A172 (cell line): ENCODE data around the gene ZFR2. TPM values are rescaled to one million over a fixed set of nuclear protein-coding genes. Genes with fewer than 3 reads are reported as not detected.
A peak's percentile ranks its signal among the peaks of the same experiment; 100 is the strongest.

Source experiments
- DNase-seq: peaks from one replicate; pipeline ENCODE4 v3.0.0-alpha.2; 2015; ENCODE audit warnings: low spot score
- total RNA-seq: library from RNA; depleted of rRNA; stranded (reverse); fragments of >200 nt; shearing (Covaris generic); gene quantifications from 2 replicates; pipeline ENCODE4 v1.2.3, GENCODE V29; 2014

ZFR2 gene
- total RNA-seq, 1 experiment from 2014 or later, result not detected

GRCh38 chr19:3790941-3791340, 77.9 kb downstream of the ZFR2 start:
- no peak for DNase-seq

GRCh38 chr19:3790209-3790734, 78.6 kb downstream of the ZFR2 start:
- no peak for DNase-seq

- DNase-seq, result no peak
Measured at GRCh38 chr19:3788996-3789778, 79.7 kb downstream of the ZFR2 start.

GRCh38 chr19:3785938-3786824, 82.7 kb downstream of the ZFR2 start, which contains the start of gene MATK:
TSS of gene MATK (minus strand) at chr19:3786381. CDS start at chr19:3785135, 1,246 bp downstream.
- no peak for DNase-seq

GRCh38 chr19:3785451-3785937, 83.3 kb downstream of the ZFR2 start:
- no peak for DNase-seq

GRCh38 chr19:3784607-3785450, 84.0 kb downstream of the ZFR2 start:
- DNase-seq, result peak; percentile 40

- DNase-seq, result no peak
Measured at GRCh38 chr19:3783660-3784584, 84.9 kb downstream of the ZFR2 start.

GRCh38 chr19:3782903-3783302, 85.9 kb downstream of the ZFR2 start:
- DNase-seq, result no peak

- DNase-seq, result no peak
Measured at GRCh38 chr19:3782330-3782729, 86.5 kb downstream of the ZFR2 start.

GRCh38 chr19:3781603-3782002, 87.2 kb downstream of the ZFR2 start:
- no peak for DNase-seq

- DNase-seq, result no peak
Measured at GRCh38 chr19:3780786-3781304, 88.0 kb downstream of the ZFR2 start.

GRCh38 chr19:3778899-3779723, 89.7 kb downstream of the ZFR2 start:
- no peak for DNase-seq

- DNase-seq, result no peak
Measured at GRCh38 chr19:3778104-3778867, 90.6 kb downstream of the ZFR2 start.

- no peak for DNase-seq
Measured at GRCh38 chr19:3776479-3777040, 92.3 kb downstream of the ZFR2 start.

- DNase-seq, result no peak
Measured at GRCh38 chr19:3775831-3776230, 93.0 kb downstream of the ZFR2 start.

- DNase-seq, result no peak
Measured at GRCh38 chr19:3775374-3775711, 93.5 kb downstream of the ZFR2 start.

GRCh38 chr19:3774621-3775373, 94.0 kb downstream of the ZFR2 start:
- no peak for DNase-seq
